ENCODE data around the gene OR6B2.

GRCh38 chr2:240048237-240048636 lies 18.0 kb upstream of the OR6B2 start:
- no peak for TF ChIP-seq CTCF (IDR thresholded peaks at IDR 0.05)
- TF ChIP-seq POLR2A (IDR thresholded peaks at IDR 0.05), result no peak

Measured in right lobe of liver (tissue), 4 donors.